Femur (tissue), 1 donor: ENCODE measurements around the gene RBPMS2.

Experiments used
- DNase-seq: peaks from one replicate; pipeline ENCODE4 v3.0.0-alpha.2; 2017

RBPMS2 gene

DNA sequence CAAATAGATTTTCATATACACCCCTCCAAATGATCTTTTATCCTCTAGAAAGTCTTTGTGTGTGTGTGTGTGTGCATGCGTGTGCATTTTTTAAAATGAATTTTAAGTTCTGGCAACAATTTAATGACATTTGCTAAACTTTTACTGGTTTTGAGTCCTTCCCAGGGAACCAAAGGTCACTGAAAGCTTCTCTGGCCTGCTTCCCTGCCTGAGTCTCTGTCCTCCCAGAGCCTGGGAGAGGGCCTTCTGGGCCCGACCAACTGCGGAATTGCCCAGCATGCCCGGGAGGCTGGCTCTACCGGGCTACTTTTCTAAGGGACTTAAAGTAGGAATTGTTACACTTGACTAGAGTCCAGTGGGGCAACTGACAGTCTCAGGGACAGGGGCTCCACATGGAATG is 7.4 kb upstream of the RBPMS2 start:
- DNase-seq, result no peak

GRCh38 chr15:64781299-64781698 is 5.9 kb upstream of the RBPMS2 start:
- DNase-seq, result no peak

DNA sequence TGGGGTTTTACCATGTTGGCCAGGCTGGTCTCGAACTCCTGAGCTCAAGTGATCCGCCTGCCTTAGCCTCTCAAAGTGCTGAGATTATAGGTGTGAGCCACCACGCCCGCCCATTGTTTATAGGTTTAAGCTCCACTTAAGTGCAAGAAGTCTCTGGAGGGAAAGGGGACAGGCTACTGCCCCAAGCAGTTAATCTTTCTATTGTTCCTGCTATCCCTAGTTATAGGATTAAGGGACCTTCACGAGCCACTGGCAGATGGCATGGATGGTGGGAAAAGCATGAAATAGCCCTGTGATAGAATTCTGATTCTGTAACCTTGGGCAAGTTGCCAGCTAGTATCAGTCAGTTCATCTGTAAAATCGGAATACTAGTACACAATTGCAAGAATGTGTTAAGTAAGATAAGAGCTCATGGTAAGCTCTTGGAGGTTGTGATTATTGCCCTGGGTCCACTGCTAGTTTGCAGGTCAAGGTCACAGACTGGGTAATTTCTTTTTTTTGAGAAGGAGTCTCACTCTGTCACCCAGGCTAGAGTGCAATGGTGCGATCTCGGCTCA is 5.3 kb upstream of the RBPMS2 start:
- DNase-seq, result no peak

- DNase-seq, result no peak
These were observed 4.2 kb upstream of the RBPMS2 start for GRCh38 chr15:64779630-64780029.

- DNase-seq, result no peak
These were observed 3.6 kb upstream of the RBPMS2 start for GRCh38 chr15:64779024-64779423.

DNA sequence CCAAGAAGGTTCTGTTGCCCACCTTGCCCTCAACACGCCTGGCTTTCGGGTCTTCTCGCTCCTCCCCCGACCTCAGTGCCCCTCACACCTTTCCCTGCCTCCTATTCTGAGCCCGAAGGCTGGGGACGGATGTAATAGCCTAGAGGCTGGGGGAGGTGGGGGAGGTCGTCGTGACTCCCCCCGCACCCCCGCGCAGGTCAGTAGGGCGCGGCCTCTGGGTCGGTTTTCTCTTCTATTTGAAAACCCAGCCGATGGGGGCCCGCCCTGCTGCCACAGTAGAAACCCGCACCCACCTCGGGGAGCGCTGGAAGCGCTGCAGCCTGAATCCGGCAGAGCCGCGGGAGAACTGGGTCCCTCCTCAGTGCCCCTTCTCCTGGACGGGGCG is 1.0 kb upstream of the RBPMS2 start:
- no peak for DNase-seq

DNA sequence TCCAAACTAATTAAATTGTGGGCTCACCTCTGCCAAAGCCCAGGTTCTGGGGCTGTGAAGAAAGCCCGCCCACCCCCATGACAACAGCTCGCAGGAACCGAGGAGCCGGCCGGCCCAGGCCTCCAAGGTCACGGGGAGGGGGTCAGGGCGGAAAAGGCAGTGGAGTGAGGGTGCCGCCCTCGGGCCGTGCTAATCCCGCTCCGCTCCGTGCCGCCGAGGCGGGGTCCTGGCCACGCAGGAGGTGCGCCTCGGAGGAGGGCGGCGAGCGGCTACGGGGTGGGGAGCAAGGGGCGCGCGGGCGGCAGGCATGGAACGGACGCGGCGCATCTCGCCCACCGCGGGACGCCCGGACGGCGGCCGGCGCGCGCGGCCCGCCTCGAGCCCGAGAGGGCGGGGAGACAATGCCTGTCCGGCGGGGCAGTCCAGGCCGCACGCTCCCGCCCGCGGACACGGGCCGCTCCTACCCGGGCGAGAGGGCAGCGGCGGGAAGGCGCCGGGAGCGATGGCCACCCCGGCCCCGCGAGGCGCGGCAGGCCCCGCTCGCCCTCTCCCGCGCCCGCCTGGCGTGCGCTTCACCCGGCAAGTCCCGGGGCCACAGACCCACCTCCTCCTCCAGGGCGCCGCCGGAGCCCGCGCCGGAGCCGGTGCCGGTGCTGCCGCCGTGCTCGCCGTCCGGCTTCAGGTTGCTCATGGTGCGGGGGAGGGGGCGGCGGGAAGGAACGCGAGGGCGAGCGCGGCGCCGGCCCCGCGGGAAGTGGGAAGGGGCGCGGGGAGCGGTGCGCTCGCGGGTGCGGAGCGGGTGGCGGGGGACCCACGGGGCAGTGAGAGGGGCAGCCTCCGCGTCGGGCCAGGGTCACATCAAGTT is 528 bp downstream of the RBPMS2 start:
- DNase-seq, result peak; percentile 32

DNA sequence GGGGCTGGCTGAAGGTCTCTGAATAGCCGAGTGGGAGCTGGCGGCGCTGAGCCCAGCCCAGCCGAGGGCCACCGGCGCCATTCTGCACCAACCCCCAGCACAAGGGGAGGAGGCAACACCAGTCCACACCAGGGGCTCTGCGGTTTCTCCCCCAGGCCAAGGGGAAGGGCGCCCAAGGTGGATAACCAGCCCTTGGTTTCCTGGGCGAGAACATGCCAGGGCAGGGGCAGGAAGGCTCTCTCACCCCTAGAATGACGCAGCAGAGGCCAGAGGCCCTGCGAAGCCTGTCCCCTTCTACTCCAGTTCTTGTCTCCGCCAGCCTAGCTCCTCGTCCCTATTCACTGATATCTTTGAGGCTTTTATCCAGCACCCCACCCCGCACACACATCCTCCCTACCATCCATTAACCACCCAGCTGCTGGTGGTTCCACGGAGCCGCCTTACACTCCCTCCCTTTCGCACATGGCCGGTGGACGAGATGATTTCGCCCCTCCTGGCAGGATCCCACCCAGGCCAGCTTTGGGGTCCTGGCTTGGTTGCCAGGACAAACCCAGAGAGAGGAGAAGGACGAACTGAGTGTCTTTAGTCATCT is 1.3 kb downstream of the RBPMS2 start:
- no peak for DNase-seq

- no peak for DNase-seq
These were observed 1.8 kb downstream of the RBPMS2 start for GRCh38 chr15:64773606-64774005.

GRCh38 chr15:64772964-64773363 is 2.4 kb downstream of the RBPMS2 start:
- no peak for DNase-seq

- no peak for DNase-seq
These were observed 2.9 kb downstream of the RBPMS2 start for GRCh38 chr15:64772488-64772887.

GRCh38 chr15:64770626-64771025 is 4.8 kb downstream of the RBPMS2 start:
- no peak for DNase-seq

- DNase-seq, result no peak
These were observed 8.2 kb downstream of the RBPMS2 start for GRCh38 chr15:64767203-64767602.

DNA sequence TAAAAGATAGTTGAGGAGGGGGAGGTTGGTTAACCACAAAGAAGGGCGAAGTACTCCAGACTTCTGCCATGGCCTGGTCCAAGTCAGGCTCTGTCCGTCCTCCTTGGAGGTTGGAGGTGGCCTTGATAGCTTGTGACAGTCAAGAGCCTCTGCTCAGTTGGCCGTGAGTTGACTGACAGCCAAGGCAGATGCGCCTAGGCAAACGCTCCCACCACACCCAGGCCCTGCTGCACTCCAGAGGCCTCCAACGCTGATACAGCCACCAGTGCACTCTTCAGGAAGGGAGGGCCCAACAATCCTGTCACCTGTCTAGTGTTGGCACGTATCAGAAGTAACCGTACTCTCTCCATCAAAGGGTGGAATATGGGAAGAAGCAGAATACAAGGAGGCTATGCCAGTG is 9.3 kb downstream of the RBPMS2 start:
- no peak for DNase-seq

DNA sequence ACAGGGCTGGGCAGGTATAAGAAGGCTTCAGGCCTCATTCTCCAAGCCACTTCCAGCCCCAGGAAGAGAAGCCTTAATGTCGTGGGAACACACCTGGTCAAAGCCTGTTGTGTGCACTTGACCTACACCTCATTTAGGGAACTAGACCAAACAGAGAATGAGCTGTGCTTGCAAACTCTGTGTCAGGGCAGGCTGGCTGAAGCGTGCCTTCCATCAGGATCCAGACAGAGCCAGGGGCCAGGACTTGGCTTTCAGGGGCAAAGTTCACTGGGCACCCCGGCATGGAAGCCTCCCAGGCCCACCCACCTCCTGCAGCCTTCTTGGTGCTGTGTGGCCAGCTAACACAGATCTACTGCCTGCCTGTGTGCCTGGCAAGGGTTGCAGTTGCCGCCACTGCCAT is 11.5 kb downstream of the RBPMS2 start:
- no peak for DNase-seq

GRCh38 chr15:64763462-64763861 is 11.9 kb downstream of the RBPMS2 start:
- no peak for DNase-seq

DNA sequence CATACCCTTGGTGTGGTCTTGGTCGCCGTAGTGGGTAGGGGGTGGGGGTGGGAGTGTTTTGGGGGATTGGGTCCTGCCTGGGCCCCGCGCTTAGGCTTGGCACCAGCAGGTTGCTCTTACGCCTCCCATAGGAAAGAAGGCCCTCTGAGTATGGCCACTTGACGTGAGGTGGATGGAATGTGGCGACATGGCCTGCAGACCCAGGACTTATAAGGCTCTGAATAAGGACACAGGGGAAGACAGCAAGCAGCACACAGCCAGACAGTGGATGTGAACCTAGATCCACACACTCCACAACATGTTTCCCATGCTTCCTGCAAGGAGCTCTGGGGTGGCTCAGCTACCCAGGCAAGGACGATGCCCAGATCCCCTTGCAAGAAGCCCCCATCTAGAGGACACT is 12.4 kb downstream of the RBPMS2 start:
- no peak for DNase-seq

DNA sequence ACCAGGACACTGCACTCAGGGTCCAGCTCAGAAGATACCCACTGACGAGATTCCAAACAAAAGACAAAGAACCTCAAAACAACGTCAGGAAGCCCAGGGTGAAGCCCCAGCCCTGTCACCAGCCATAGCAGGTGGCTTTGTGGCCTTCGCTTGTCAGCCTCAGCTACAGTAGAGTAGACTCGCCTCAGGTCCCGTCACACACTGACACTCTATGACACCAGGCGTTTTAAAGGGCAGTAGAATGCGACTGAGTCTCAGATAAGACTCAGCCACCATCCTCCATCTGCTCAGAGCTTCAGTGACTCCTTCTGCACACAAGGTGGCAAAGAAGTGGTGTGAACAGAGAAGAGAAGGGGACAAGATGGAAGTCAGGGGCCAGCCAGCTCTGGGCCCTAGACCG is 12.8 kb downstream of the RBPMS2 start:
- no peak for DNase-seq

GRCh38 chr15:64761156-64761555 is 14.2 kb downstream of the RBPMS2 start:
- DNase-seq, result no peak

DNA sequence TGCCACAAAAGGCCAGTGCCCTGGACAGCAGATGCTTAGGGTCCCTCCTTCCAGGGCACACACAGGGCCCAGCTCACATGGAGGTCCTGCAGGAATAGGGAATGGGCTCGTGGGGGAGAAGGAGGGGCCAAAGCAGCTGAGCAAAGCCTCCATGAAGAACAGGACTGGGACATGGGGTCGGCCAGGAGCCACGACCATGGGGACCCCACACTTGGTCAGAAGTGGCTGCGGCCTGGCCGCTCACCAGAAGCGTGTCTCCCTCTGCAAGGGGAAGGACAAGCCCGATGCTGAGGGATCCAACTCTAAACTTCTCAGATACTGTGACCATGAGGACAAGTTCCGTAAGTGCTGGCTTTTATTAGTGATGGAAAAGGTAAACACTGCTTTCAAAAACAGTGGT is 15.3 kb downstream of the RBPMS2 start:
- DNase-seq, result no peak

DNA sequence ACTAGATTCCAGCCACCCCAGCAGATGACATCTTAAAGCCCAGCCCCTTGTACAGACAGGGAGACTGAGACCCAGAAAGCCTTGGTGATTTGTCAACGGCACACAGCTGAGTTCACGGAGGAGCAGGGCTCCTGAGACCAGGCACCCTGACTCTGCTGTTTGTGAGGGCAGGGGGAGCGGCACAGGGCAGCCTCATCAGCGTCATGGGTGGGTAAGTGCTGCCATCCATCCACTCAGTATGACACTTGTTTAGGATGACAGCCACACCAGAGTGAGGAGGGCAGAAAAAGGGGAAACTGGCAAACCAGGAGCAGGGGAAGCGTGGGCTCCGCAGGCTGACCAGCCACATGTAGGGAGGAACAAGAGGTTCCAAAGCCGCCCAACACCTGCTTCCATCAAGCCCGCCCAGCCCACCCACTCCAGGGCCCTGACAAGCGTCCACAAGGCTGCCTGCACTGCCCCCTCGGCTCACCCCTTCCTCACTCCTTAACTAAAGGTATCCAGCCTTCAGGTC is 19.9 kb downstream of the RBPMS2 start:
- no peak for DNase-seq

- no peak for DNase-seq
These were observed 20.5 kb downstream of the RBPMS2 start for GRCh38 chr15:64754663-64755426.

DNA sequence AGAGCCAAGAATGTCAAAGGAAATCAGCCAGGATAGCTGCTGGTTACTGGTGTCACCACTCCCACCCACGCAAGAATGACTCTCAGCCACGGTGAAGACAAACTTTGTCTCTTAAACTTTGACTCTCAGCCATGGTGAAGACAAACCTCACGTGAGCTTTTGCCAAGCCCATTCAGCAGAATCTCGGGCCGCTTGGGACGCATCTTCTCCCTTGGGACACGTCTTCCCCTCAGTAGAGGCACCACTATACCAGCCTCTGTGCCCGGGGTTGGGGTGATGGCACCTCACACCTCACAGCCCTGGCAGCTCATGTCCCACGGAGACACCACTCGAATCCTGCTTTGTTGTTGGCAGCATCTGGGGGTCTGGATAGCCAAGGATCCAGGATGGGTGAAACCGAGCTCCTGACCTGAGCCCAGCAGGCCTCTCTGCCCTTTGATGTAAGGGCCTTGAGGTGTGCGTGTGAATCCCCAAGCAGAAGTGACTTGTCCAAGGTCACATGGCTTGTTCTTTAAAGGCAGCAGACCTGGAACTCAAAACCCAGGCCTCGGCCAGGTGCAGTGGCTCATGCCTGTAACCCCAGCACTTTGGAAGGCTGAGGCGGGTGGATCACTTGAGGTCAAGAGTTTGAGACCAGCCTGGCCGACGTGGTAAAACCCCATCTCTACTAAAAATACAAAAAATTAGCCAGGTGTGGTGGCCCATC is 21.8 kb downstream of the RBPMS2 start:
- no peak for DNase-seq
